CD4-positive, alpha-beta T cell treated with Interleukin-10 for 1 hour (primary cell): ENCODE data around the gene WFIKKN1.

Experiments used
- DNase-seq: peaks from one replicate; pipeline ENCODE4 v3.0.0-alpha.2; 2020

The WFIKKN1 gene

GRCh38 chr16:630815-631405 is at the start of gene WFIKKN1:
TSS of gene WFIKKN1 (plus strand) at chr16:630985. CDS start at chr16:631254, 269 bp downstream.
- DNase-seq: no peak

- no peak for DNase-seq
These were observed 48.6 kb upstream of the WFIKKN1 start for GRCh38 chr16:582218-582613.

GRCh38 chr16:582614-583331 is 48.0 kb upstream of the WFIKKN1 start:
- no peak for DNase-seq

GRCh38 chr16:583470-583814 is 47.3 kb upstream of the WFIKKN1 start:
- no peak for DNase-seq

GRCh38 chr16:583815-584591 is 46.8 kb upstream of the WFIKKN1 start:
- no peak for DNase-seq

GRCh38 chr16:585351-585750 is 45.4 kb upstream of the WFIKKN1 start:
- no peak for DNase-seq

GRCh38 chr16:586047-586644 is 44.6 kb upstream of the WFIKKN1 start:
- DNase-seq: no peak

- no peak for DNase-seq
These were observed 43.9 kb upstream of the WFIKKN1 start for GRCh38 chr16:586645-587590.

GRCh38 chr16:588639-588888 is 42.2 kb upstream of the WFIKKN1 start:
- DNase-seq: peak; percentile 64

GRCh38 chr16:588889-589657 is 41.7 kb upstream of the WFIKKN1 start:
- DNase-seq: peak; percentile 98

GRCh38 chr16:589658-590187 is 41.1 kb upstream of the WFIKKN1 start, which contains the start of gene RAB40C:
TSS of gene RAB40C (plus strand) at chr16:590066. CDS start at chr16:590292, 226 bp downstream.
- DNase-seq: peak; percentile 99

- no peak for DNase-seq
These were observed 40.5 kb upstream of the WFIKKN1 start for GRCh38 chr16:590188-590814.

GRCh38 chr16:590815-591200 is 40.0 kb upstream of the WFIKKN1 start:
- no peak for DNase-seq

GRCh38 chr16:591231-591630 is 39.6 kb upstream of the WFIKKN1 start:
- no peak for DNase-seq

GRCh38 chr16:591892-592517 is 38.8 kb upstream of the WFIKKN1 start:
- DNase-seq: no peak

GRCh38 chr16:592518-593306 is 38.1 kb upstream of the WFIKKN1 start:
- DNase-seq: no peak

GRCh38 chr16:593406-593805 is 37.4 kb upstream of the WFIKKN1 start:
- DNase-seq: no peak

- no peak for DNase-seq
These were observed 37.0 kb upstream of the WFIKKN1 start for GRCh38 chr16:593807-594206.

- no peak for DNase-seq
These were observed 35.7 kb upstream of the WFIKKN1 start for GRCh38 chr16:595094-595528.
